Stimulated activated CD4-positive, alpha-beta T cell treated with anti-CD3 and anti-CD28 coated beads, Interleukin-1b, Interleukin-23, amount 100 ng/mL, for 48 hours (primary cell): ENCODE measurements around the gene BCL2.
"Not testable (repeated sequence)": the region's sequence is repeated elsewhere in the genome, so short reads cannot be mapped to it uniquely, and the experiment has no call there.

Experiments used
- DNase-seq: peaks from one replicate; pipeline ENCODE4 v3.0.0-alpha.2; 2020

Gene BCL2

DNA sequence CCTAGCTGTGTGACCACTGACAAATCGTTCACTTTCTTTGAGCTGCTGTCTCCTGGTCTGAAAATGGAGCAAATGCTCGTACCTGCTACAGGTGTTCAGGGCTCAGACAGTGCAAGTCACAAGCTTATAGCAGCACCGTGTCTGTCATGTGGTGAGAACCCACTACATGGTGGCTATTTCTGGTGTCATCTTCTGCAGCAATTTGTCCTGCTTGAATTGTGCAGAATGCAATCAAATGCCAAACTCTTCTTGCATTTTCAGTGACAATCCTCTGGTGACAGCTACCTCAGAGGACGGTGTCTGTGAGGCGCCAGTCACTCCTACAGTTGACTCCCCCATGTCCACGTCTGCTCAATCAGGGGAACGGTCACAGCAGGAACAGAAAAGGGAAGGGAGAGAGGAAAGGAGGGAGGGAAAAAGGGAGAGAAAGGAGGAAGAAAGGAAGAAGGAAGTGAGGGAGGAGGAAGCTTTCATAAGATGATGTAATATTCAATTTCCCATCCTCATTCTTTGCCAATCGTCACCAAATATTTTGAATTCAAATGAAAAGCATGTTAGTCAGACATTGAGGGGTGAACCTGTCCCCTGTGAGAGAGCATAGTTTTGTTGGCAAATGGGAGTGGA is 122.2 kb downstream of the BCL2 start:
- DNase-seq: no peak

DNA sequence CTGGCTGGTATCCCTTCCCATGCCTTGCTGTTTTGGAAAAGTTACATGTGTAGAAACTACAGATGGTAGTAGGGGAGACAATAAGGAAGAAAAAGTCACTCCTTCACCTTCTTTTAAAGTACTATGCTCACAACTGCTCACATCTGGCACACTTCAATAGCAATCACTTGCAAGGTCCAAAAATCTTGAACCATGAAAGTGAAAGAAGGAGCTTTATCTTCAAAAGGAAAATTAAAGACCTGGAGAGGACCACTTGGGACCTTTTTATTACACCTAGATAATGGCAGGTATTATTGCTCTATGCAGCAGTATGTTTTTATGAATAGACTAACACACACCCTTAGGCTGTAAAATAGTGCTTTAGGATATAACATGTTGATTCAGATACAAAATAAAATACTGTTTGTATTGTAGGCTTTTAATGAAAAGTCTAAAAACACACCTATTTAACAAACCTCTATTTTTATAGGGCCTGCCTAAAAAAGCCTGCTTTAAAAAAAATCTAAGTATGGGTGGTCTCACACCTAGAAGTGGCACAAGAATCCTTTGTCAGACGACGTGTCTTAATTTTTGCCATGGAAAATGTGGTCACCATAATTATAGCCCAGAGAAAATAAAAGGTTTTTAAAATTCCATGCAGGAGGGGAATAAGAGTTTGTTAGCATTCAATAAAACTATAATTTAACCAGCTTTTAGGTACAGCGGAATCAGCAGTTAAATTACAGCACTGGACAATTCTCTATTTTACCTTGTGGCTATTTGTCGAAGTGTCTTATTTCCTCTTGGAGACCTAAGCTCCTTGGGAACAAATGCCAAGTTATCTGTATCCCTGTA is 124.0 kb downstream of the BCL2 start:
- no peak for DNase-seq

DNA sequence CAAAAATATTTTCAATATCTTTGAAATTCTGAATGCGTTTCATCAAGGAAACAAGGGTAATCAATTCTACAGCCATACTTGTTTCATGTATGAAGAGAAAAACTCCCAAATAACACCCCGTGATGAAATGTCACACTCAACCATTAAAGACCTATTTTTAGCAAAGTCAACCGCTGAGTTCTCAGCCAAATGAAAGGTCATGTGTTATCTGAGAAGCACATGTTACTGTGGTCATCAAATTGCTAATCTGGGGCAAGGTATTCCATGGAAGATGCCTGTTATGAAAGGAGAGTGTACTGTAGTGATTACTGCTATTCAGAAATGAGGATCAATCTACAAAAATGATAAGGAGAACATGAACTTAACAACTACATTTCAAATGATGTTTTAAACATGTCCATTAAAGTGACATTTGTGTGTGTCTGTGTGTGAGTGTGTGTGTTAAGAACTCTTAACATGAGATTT is 126.7 kb downstream of the BCL2 start:
- no peak for DNase-seq

DNA sequence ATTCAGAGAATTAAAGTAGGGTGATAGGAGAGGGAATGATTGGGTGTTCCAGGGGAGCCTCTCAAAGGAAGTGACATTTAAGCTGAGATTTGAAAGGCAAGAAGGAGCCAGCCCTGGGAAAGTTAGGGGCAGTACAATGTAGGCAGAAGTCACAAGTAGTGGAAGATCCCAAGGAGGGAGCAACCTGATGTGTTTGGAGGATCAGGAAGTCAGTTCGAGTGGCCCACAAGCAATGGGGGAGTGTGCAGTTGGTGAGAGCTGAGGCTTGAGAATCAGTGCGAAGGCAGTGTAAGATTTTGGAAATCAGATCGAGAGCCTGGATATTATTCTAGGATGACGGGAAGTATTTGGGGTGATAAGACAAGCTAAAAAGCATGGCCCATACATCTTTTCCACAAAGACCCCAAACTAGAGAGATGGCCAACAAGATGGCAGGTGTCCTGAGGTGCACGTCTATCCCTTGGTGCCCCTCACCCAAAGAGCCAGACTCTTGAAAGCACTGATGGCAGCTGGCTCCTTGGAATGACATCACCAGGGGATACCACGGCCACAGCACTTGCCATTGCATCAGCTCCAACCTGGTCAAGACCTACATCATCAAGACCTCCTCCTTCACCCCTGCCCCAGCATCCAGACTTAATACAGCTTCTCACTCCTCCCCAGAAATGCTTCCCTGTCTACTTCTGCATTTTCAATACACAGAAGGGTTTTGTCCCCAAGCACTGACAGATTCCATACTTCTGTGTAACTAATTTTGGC is 127.3 kb downstream of the BCL2 start:
- no peak for DNase-seq

DNA sequence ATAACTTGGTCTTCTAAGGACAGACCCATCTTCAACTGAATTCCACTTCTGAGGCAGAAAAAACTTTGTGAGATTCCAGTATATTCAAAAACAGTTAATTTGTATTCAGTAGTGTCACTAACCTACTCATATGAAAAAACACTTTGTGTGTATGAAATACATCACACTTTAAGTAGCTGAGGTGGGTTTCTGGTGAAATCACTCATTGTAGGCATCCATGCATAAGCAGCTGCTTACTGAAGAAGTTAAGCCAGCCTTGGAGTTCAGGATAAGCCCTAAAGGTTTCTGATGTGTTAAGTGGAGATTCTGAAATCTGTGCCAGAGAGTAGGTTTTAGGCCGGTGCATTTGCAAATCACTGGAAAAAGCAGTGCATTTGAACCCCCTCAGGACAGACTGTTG is 128.2 kb downstream of the BCL2 start:
- no peak for DNase-seq

DNA sequence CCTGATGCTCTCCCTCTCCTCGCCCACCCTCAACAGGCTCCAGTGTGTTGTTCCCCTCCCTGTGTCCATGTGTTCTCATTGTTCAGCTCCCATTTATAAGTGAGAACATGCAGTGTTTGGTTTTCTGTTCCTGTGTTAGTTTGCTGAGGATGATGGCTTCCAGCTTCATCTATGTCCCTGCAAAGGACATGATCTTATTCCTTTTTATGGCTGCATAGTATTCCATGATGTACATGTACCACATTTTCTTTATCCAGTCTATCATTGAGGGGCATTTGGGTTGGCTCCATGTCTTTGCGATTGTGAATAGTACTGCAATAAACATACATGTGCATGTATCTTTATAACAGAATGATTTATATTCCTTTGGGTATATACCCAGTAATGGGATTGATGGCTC is 128.7 kb downstream of the BCL2 start:
- not testable (repeated sequence) for DNase-seq

DNA sequence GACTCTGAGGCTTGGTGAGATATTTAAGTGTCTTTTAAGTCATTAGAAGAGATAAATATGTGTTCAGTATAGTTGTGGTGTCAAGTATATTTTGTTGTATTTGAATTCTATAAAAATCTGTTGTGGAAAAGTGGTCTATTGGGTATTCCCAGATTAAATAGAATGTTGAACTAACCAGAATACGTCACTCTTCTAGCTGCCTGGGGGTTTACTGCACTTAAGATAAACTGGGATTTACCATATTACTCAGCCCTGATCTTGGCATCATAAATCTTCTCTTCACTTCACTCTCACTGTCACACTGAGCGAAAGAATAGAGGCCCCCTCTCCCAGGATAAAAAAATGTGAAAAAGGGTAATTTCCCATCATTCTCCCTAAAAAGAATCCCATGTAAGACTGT is 129.8 kb downstream of the BCL2 start:
- DNase-seq: no peak

DNA sequence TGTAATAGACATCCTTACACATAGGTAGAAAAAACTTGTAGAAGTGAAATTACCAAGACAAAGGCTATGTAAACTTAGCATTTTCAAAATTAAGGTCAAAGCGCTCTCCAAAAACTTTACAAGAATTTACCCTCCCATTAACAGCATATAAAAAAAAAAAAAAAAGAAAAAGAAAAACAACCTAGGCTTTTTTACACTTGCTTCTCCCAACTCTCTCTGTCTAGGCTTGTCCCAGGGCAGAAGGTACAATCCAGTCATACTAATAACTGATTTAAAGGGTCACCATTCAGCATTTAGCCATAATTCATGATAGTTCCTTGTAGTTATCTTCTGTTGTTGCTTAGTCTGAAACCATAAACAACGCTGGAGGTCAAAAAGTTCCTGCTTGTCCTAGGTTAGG is 130.5 kb downstream of the BCL2 start:
- DNase-seq: no peak

DNA sequence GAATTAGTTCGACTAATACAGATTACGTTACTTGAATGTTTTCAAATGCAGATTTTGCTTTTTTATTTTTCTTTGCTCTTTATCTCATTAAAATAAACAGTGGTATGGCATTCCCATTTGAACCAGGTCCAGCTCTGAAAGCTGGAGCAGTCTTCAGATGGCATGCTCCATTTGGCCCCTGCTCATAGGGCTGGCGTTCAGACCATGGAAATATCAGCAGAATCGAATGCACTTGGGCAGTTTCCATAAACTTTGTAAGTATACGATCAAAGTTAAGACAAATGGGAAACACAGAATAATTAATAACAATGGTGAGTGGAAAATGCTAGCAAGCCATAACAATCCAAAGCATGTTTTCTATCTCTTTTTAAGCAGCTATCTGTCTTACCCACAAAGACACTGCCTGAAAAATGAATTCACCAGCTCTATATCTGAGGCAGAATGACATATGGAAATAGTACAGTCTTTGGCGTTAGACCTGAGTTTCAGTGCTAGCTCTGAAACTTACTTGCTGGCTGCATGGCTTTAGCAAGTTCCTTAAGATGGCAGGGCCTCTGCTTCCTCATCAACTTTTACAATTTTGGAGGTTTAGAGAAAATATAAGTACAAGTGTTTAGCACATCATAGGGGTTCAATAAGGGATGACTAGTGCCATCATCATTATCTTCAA is 131.6 kb downstream of the BCL2 start:
- DNase-seq: no peak

DNA sequence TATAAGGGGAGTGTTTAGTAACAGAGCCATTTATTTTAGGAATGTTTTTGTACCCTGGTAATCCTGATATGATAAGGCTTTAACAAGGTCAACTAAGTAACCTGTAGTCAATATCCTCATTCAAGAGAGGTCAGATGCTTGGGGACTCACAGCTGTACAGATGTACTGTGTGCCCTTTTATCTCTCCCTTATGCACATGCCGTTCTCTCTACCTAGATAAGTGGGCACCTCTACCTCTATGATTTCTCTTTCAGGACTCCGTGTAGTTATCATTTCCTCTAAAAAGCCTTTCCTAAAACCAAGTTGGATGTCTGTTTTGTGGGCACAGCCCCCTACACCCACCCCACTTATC is 132.4 kb downstream of the BCL2 start:
- no peak for DNase-seq

DNA sequence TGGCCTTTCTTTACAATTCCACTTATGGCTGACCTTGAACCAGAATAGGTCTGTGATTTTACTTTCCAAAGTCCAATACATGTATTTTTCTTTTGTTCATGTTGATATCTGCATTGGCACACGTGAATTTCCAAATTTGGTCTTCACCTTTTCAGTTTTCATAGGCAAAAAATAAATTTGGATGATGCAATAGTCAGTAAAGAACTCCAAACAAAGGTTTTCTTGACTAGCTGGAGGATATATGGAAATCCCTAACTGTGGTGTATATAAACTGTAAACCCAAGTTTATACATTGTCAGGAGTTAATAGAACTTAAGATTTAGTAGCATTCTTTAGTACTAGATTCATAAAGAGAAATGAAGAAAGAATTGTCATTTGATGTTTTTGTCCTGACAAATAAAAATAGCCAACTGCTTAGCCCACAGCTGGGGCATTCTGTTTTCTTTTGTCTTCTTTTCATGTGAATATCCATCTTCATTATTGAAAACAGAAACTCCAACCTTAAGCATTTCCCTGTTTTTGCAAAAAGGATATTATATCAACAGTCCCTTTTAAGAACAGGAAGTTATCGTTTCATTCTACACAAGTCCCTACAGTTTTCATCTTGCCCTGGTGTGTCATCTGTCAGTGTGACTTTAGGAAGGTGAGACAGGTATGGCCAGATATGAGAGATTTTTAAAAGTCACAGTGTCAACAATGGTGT is 132.9 kb downstream of the BCL2 start:
- no peak for DNase-seq

DNA sequence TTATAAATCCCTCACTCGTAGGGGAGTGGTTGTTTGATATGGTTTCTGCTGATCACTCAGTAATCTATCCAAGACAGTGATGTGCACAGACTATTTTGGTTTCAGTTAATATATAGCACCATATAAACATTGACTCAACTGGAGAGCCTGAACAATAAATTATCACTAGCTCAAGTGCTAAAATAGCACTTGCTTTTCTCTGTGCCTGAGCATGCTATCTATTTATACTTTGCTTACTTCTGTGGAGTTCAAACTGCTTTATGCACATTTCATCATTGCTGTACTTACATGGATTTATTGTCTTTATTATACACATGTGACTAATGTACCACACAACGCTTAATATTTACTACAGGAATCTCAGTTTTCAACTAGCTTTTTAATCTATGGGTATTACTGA is 133.6 kb downstream of the BCL2 start:
- no peak for DNase-seq

DNA sequence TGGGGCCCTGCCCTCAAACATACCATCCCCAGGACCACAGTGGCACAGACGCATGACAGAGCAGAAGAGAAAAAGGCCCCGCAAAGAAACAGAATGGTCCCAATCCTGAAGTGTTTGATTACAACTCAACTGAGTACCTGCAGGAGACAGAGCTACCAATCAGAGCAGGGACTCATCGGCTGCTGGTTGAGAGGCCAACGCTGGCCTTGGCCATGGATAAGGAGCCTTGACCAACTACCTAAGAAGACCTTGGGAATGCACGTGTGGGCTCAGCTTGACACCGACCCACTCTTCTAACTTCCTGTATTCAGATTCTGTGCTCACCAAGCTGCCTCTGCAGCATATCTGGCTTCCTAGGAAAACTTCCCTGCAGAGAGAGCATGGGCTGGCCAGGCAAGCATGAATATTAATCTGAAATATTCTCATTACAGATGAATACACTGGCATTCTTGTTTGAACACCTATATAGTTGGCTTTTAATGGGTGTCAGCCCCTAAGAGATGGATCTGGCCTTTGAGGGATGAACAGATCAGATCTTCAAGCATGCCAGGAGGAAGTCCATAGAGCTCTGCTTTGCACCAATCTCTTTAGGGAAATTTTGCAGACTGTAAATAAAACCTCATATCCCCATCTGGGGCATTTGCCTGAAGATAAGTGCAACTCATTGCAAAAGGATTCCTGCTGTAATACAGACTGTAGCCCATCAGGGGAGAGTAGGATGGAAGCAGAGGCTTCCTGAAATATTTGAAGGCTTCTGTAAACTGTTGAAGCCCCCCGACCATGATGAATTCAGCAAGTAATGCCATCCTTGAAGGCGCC is 135.4 kb downstream of the BCL2 start:
- no peak for DNase-seq

DNA sequence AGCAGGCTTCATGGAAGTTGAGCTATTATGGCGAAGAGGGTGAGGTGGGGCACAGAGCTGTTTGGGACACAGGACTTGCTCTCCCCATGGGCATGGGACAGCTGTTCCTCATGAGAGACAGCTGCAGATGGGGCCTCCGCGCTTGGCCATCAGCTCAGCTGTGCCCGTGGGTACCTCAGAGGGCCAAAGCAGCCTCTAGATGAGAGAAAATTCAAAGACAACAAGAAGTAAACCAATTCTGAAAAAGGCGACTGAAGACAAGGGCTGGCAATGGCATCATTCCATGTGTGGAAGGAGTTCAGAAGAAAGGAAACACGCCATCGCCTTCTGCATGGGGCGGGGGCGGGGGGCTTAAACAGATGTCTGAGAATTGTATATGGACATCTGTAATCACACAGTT is 136.2 kb downstream of the BCL2 start:
- DNase-seq: no peak

DNA sequence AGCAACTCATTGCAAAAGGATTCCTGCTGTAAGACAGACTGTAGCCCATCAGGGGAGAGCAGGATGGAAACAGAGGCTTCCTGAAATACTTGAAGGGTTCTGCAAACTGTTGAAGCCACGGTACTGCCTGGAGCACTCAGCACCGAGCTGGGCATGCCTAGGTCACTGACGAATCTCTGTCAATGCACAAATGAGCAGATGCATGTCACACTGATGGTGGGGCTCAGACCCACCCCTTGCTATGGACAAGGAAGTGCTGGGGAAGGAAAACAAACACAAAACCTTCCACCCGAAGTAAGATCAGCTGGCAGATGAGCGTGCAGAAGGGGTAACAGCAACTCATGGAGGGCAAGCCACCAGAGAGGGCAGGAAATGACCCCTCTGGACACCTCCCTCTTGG is 136.7 kb downstream of the BCL2 start:
- no peak for DNase-seq

DNA sequence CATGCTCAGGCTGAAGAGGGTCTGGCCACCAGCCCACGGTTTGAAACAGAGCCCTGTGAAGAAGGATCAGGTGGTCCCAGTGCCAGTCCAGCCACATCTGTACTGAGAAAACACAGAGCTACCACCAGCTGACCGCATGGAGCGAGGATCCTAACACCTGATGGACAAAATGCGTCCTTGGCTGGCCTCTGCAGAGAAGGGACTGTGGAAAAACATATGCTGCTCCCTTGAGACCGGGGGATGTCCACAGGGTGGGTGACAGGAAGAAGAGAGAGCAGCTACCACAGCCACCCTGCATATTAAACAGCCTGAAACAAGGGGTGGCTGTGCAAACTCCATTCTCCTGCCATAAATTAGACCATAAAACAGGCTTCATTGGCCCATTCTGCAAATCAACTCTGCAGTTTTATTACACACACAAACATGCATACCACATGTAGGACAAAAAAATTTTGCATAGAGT is 137.2 kb downstream of the BCL2 start:
- no peak for DNase-seq

DNA sequence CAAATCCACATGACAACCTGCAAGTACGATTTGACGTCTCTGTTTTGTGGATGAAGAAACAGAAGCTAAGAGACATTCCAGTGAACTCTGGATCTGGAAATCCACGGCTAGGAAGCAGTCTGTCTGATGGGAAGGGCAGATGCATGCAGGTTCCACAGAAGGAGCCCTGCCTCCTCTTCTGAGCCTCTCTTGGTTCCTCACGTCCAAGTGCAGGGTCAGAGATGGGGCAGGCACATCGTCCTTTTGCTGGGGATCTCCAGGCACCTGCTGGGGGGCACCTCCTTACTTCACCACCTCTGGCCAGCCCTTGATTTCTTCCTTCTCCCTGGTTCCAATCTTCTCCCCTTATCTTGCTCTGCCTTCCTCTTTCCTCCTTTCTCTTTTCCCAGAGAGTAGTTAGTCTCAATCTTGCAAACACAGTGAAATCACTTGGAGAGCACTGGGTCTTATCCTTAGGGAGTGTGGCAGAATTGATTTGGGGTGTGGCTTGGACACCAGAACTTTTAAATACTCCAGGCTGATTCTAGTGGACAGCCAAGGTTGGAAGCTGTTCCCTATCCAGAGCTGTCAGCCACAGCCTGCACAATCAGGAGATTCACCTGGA is 137.8 kb downstream of the BCL2 start:
- DNase-seq: no peak

DNA sequence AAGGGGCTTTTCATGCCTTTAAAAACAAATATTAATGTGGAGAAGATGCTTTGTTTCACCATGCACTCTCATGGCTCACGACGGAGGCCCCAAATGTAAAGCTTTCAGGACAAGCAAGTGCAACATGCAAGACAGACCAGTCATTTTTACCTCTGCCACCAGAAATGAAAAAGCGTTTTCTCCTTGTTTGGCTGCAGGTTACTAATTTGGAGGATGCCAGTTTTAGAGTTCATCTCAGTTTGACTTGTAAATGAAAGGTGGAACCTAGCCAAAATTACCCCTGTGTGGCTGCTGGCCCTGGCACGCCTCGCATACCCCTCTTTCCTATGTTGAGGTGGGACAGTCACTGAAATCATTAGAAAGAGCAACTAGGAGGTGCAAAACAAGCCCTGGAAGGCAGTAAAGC is 138.6 kb downstream of the BCL2 start:
- peak; percentile 46 for DNase-seq

DNA sequence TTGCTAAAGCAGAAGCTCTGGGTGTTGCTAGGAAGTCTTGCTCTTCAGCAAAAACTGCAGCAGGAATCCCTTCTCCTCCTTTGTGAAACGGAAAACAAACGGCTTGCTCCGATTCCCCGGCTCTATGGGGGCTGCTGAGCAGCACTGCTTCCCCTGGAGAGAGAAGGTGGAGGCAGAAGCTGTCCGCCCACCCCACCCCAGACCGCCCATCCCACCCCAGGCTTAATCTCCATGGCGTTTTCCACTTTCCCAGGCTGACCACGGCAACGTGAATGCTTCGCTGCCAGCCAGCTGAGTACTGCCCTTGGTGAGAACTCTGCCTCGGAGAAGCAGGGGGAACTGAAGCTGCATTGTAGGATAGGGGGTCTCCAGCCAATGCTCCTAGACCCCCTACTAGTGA is 139.2 kb downstream of the BCL2 start:
- DNase-seq: no peak

DNA sequence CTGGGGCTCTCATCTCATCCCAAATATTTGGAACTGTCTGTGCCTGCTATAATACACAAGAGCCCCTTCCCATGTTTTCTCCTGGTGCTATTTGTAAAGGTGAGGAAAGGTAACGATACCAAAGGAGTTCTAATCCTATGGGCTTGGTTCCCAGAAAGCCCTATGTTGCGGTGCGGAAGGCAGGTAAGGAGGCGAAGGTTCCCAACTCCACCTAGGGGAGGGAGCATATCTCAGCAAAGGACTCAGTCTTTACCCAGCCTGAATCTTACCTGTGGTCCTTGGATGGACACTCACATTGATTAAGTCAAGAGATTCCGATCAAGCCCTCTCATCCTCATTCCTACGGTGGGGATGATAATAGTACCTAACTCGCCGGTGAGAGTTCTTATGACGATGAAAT is 140.1 kb downstream of the BCL2 start:
- no peak for DNase-seq

DNA sequence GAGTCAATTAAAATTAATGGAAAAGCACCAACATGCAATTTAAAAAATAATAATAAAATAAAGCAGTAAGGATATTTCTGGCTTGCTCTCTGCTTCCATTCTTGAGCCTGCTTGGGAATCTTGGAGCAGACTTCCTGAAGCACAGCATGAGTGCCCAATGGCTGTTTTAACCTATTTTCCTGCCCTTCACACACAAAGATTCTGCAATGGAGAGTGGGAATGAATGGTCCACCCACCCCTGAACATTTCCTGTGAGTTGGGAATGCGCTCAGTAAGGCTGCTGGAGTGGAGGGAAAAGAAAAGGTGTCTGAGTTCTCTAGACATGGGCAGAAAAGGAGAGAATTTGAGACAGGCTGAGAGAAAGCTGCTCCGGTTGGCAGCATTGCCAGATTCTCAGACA is 140.6 kb downstream of the BCL2 start:
- DNase-seq: no peak
